Caki2 (cell line): ENCODE data around the gene PRMT2. TPM values are rescaled to one million over a fixed set of nuclear protein-coding genes. Genes with fewer than 3 reads are reported as not detected.
A peak's percentile ranks its signal among the peaks of the same experiment; 100 is the strongest.
"Not testable (repeated sequence)": the region's sequence is repeated elsewhere in the genome, so short reads cannot be mapped to it uniquely, and the experiment has no call there.

Experiments used
- DNase-seq: peaks from one replicate; pipeline ENCODE4 v3.0.0-alpha.2; 2015; ENCODE audit warnings: low read depth
- in situ Hi-C: cut with HindIII; loops from 2 replicates; pipeline ENCODE4 v1.10.0; 2016; ENCODE audit warnings: low sequenced_read_pairs, low pct_unique_long_range_greater_than_20kb, mixed read lengths
- total RNA-seq: library from RNA; depleted of rRNA; stranded (reverse); fragments of >200 nt; shearing (Covaris generic); gene quantifications from 2 replicates; pipeline ENCODE4 v1.2.3, GENCODE V29; 2014; ENCODE audit warnings: low replicate concordance

The PRMT2 gene
- total RNA-seq, 1 experiment from 2014 or later = 121 TPM

DNA sequence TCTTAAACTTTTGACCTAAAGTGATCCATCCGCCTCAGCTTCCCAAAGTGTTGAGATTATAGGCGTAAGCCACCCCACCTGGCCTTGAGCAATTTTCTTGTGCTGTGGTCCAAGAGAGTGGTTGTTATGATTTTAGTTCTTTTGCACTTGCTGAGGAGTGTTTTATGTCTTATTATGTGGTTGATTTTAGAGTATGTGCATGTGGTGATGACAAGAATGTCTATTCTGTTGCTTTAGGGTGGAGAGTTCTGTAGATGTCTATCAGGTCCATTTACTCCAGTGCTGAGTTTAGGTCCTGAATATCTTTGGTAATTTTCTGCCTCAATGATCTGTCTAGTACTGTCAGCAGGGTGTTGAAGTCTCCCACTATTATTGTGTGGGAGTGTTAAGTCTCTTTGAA is 19.4 kb upstream of the PRMT2 start:
- in situ Hi-C loops = no loop called here
- DNase-seq = no peak

- no peak for DNase-seq
- in situ Hi-C loops = no loop called here
These were observed 18.8 kb upstream of the PRMT2 start for GRCh38 chr21:46616656-46617055.

DNA sequence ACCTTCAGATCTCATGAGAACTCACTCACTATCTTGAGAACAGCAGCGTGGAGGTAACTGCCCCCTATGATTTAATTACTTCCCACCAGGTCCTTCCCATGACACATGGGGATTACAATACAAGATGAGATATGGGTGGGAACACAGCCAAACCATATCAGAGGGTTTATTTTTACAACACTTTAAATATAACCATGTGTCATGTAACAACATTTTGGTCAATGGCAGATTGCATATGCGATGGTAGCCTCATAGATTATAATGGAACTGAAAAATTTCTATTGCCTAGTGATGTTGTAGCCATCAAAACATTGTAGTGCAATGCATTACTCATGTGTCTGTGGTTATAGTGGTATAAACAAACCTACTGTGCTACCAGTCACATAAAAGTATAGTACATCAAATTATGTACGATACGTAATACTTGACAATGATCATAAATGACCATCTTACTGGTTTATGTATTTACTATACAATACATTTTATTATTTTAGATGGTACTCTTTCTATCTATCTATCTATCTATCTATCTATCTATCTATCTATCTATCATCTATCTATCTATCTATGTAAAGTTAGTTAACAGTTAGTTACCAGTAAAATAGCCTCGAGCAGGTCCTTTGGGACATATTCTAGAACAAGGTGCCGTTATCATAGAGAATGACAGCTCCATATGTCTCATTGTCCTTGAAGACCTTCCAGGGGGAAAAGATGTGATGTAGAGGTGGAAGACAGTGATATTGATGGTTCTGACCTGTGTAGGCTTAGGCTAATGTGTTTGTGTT is 18.0 kb upstream of the PRMT2 start:
- in situ Hi-C loops = no loop called here
- no peak for DNase-seq

DNA sequence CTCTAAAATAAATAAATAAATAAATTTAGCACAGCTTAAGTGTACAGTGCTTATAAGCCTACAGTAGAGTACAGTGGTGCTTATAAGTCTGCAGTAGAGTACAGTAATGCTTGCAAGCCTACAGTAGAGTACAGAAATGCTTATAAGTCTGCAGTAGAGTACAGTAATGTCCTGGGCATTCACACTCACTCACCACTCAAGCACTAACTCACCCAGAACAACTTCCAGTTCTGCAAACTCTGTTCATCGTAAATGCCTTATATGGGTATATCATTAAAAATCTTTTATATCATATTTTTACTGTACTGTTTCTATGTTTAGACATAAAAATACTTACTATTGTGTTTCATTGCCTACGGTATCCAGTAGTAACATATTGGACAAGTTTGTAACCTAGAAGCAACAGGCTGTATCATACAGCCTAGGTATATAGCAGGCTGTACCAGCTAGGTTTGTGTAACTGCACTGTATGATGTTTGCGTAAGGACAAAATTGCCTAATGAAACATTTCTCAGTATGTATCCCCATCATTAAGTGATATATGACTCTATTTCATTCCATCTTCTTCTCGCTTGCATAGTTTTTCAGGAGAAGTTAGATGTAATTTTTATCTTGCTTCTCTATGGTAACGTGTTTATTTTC is 16.6 kb upstream of the PRMT2 start:
- in situ Hi-C loops = no loop called here
- DNase-seq = no peak

DNA sequence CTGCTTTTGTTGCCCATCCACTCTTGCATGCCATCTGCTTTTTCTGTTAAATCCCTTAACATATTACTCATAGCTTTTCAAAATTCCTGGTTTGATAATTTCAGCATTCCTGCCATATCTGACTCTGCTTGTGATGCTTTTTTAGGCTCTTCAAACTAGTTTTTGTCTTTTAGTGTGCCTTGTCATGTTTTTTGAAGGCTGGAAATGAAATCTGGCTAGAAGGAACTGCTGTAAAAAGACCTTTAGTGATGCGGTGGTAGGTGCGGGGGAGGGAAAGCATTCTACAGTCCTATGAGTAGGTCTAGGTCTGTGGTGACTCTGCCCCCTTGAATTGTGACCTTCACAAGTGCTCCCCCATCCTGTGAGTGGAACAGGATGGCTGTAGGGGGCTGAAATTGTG is 15.6 kb upstream of the PRMT2 start:
- in situ Hi-C loops = no loop called here
- no peak for DNase-seq

- DNase-seq = no peak
- in situ Hi-C loops = no loop called here
These were observed 14.6 kb upstream of the PRMT2 start for GRCh38 chr21:46620846-46621245.

- DNase-seq = no peak
- in situ Hi-C loops = no loop called here
These were observed 13.9 kb upstream of the PRMT2 start for GRCh38 chr21:46621457-46622182.

- in situ Hi-C loops = no loop called here
These were observed 13.2 kb upstream of the PRMT2 start for GRCh38 chr21:46622226-46622625.

DNA sequence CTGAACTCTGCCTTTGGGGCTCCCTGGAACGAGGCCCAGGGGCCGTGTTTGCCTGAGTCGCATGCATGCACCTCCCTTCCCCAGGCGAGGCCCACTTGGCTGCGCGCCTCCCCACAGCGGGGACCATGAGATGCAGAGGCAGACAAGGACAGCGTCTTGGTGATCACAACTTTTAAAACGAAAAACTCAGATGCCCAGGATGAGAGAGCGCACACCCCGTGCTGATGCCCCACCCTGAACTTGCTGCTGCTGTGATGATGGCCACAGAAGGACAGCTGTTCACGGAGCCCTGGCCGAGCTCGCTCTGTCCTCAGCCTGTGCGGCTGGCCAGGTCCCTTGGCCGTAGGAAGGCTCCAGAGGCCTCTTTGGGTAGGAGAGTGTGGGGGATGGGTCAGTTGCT is 11.4 kb upstream of the PRMT2 start:
- DNase-seq = no peak
- in situ Hi-C loops = no loop called here

More at GRCh38 chr21:46622226-46622625, 13.2 kb upstream of the PRMT2 start:
- DNase-seq = no peak

GRCh38 chr21:46625759-46626158 is 9.7 kb upstream of the PRMT2 start:
- in situ Hi-C loops = no loop called here

GRCh38 chr21:46626536-46626935 is 8.9 kb upstream of the PRMT2 start:
- in situ Hi-C loops = no loop called here
- no peak for DNase-seq

More at GRCh38 chr21:46625759-46626158, 9.7 kb upstream of the PRMT2 start:
- DNase-seq = no peak

- in situ Hi-C loops = no loop called here
- DNase-seq = no peak
These were observed 8.4 kb upstream of the PRMT2 start for GRCh38 chr21:46626975-46627501.

- in situ Hi-C loops = no loop called here
These were observed 7.7 kb upstream of the PRMT2 start for GRCh38 chr21:46627726-46628125.

DNA sequence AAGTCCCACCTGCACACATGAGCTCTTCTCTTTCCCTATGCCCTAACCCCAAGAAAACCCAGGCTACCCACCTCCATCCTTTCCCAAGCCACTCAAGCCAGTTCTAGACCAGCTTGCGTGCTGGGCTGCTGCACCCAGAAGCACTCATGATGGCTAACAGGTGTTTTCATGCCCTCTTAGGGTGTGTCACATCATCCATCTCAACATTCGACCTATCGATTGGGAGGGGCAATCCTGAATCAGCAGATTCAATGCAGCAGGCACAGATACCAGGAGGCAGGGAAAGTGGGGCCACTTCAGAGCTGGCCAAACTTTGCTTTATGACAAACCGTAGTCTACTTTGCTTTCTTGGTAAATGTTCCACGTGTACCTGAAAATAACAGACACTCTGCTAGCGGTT is 6.6 kb upstream of the PRMT2 start:
- in situ Hi-C loops = no loop called here
- no peak for DNase-seq

More at GRCh38 chr21:46627726-46628125, 7.7 kb upstream of the PRMT2 start:
- no peak for DNase-seq

DNA sequence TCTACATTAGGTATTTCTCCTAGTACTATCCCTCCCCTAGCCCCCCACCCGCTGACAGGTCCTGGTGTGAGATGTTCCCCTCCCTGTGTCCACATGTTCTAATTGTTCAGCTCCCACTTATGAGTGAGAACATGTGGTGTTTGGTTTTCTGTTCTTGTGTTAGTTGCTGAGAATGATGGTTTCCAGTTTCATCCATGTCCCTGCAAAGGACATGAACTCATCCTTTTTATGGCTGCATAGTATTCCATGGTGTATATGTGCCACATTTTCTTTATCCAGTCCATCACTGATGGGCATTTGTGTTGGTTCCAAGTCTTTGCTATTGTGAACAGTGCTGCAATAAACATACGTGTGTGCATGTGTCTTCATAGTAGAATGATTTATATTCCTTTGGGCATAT is 4.6 kb upstream of the PRMT2 start:
- in situ Hi-C loops, DNase-seq: not testable (repeated sequence)

DNA sequence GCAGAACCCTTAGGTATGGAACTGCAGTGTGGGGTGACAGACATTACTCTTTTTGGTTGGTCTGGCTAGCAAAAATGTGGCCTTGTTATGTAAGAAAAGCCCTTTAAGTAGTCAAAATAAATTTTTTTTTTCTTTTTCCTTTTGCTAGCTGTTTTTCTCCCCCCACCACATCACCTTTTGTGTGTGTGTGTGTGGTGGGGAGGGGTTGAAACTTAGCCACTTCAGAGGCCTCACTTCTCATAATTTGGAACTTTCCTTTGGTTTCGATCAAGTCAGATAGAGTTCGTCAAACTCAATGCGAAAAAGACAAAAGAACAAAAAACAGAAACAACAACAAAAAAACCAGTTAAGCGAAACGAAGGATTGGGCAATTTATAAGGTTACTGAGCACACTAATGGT is 1.9 kb upstream of the PRMT2 start:
- no peak for DNase-seq
- in situ Hi-C loops = no loop called here

DNA sequence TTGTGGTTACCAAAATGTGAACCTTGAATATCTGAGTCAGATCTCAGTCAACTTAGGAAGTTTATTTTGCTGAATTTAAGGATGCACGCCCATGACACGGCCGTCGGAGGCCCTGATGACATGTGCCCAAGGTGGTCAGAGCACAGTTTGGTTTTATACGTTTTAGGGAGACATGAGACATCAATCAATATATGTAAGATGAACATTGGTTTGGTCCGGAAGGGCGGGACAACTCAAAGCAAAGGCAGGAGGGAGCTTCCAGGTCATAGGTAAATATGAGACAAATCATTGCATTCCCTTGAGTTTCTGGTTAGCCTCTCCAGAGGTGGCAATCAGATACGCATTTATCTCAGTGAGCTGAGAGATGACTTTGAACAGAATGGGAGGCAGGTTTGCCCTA is 1.0 kb upstream of the PRMT2 start:
- in situ Hi-C loops = no loop called here
- DNase-seq = no peak

GRCh38 chr21:46634966-46635323 is 529 bp upstream of the PRMT2 start:
- in situ Hi-C loops = no loop called here
- DNase-seq = peak; percentile 82

- no peak for DNase-seq
- in situ Hi-C loops = no loop called here
These were observed 673 bp downstream of the PRMT2 start for GRCh38 chr21:46636181-46636512.
